Measurements from ENCODE around the gene TMEM209.
"Not testable (repeated sequence)": the region's sequence is repeated elsewhere in the genome, so short reads cannot be mapped to it uniquely, and the experiment has no call there.

TMEM209 gene

DNA sequence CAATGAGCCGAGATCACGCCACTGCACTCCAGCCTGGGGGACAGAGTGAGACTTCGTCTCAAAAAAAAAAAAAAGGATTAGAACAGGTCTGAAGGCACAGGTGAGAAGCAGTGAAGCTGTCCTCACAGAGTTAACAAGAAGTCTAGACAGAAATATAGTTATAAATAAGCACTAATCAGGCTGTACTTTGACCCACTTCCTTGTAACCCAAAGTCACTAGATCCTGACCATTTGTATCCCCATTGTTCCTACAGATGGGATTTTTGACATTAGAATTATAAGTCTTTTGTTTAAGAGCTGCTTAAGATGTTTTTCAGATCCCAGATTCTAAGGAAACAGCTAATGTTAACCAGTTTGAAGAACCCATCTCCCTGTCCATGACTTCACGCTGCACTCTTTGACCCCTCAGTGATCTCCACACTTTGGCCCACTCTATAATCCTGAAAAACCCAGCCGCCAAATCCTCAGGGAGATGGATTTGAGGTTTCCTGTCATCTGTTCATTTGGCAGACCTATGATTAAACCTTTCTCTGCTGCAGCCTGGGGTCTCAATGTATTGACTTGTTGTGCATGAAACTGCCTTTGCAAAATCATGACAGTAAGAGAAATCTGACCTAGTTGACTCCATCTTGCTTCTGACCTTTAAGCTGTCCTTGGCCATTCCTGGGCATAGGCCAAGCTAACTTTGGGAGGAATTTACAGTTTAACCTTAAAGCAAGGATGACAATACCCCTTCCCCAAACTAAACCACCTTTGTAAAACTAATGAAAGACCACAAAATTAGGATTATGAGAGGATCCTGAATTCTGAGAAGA lies 13.8 kb upstream of the TMEM209 start:
- no peak for DNase-seq (ENCODE audit: low spot score)

DNA sequence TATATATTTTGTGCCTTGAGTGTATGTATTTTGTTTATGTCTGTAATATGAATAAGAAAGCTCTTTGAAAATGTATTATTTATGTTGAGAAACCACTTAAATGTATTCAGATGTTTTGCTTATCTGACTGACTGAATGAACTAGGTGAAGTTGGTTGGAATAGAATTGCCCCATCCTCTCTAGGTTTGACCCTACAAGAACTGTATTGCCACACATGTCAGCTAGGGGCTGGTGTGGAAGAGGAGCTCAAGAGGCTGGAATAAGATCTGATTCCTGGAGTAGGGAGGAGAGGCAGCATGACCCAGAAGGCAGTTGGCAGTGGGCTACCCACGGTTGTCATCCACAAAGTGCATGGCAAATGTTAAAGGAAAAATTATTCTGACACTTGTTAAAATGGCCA lies 11.5 kb upstream of the TMEM209 start:
- no peak for DNase-seq (ENCODE audit: low spot score)

DNA sequence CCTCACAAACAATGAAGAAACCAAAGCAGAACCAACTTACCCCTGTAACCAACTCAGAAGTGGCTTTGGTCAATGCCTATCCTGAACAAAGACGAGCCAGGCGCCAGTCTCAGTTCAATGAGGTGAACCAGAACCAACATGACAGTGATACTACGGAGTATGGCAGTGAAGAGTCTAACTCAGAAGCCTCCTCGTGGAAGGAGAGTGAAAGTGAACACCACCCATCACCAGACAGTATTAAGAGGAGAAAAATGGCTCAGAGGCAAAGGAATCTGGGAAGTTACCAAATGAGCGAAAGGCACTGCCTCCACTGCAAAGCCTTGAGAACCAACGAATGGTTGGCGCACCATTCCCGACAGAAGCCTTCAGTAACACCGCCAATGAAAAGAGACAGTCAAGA lies 10.8 kb upstream of the TMEM209 start:
- DNase-seq (ENCODE audit: low spot score) = no peak

DNA sequence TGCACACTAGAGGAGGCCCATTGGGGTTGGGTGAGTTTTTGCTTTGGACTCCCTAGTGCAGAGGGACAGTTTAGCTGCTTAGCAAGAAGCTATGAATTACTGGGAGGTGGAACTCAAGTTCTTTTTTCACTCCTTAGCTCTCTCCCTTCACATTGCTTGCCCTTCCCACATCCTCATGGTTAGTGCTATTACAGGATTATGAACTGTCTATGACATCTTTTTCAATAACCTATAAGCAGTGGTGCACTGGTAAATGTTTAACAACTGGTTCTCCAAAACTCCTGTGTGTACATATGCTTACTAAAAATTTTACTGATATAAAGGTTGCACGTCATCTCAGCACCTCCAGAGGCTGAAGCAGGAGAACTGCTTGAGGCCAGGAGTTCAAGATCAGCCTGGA lies 8.6 kb upstream of the TMEM209 start:
- no peak for DNase-seq (ENCODE audit: low spot score)

DNA sequence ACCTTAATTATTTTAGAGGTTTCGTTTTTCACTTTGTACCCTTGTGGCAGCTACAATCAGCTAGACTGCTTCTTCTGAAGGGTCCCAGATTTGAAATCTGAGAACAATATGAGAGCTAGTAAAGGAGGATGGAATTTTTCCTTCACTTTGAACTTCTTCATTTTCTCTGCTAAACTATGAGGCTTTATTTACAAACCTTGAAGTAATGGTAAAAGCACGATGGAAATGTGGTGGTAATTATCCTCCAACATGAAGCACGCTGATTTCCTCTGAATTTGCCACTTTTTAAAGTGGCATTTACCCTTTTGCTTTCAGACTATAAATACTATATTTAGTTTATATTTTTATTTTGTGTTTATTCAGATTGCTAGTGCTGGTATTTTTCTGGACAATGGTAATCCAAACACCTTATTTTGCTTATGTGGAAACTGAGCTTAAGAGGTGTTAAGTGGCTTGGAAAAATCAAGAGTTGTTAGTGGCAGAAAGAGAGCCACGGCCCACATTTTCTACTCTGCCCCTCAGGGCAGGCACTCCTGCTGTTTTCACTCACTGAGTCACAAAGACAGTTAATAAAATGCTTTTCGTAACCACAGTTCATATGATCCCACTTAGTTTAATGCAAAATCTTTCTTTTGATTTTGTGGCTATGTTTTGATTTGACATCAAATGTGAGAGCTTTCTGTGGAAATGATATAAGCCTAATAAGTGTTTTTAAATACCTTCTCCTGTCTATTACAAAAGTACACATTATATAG lies 5.2 kb upstream of the TMEM209 start:
- DNase-seq (ENCODE audit: low spot score) = peak; percentile 65

DNA sequence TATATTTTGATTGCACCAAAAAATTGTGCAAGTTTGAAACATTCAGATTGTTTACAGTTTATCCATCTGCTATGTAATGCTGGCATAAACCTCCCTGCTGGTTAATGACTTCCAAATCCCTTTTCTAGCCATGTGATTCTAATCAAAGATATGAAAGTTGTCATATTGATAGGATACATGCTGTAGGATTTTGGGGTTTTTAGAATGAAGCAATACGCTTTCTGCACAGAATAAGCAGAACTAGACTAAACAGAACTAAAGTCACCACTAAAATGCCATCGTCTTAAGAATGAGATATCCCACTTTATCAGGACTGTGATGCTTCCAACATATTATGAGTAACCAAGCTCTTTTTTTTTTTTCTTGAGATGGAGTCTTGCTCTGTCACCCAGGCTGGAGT lies 3.3 kb upstream of the TMEM209 start:
- no peak for DNase-seq (ENCODE audit: low spot score)

DNA sequence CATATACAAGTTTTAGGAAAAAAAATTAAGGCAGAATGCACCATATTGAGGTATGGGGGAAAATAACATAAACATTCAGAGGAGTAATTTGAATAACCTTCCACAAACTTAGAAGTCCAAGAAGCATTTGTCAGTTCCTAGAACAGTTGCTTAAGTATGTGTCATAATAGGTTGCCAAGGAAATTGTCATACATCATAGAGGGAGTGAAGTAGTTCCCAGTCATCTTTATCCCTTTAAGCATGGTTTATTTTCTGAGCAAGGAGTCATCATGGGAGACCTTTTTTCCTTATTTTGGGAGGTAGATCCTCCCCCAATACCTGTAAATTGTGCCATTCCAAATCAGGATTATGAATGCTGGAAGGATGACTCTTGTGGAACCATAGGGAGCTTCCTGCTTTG lies 2.4 kb upstream of the TMEM209 start, which contains the start of gene SSMEM1:
Gene SSMEM1 (plus strand): TSS at position 219 of the 400 bp plus-strand sequence. CDS start 51 bp downstream, at position 270.
- DNase-seq (ENCODE audit: low spot score) = peak; percentile 43

DNA sequence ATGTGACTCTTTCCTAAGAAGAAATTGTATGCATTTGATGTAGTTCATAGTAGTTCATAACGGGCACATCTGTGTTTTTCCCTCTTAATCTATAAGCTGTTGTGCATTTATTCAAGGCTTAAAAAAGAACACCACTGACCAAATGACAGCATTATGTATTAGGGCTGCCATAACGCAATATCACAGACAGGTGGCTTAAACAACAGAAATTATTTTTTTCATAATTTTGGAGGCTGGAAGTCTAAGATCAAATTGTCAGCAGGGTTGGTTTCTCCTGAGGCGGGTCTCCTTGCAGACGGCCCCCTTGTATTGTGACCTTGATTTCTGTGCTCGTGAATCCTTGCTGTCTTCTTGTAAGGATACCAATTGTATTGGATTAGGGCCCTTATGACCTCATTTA lies 1.8 kb upstream of the TMEM209 start:
- no peak for DNase-seq (ENCODE audit: low spot score)

DNA sequence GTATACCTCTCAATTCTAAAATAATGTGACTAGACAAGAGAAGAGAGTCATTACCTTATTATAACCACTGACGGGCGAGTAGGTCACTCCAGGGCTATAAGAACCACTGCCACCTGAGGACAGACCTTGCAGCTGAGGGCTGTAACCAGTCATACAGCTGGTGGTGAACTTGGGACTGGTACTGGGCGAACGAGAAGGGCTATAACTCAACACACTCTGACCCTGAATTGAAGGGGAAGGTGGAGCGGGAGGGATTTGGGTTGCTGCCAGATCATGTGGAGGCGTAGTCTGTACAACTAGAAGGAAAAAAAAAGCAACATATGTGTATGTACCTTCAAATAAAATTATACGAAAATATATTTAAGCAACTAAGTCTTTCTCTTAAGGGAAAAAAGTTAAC lies 3.4 kb downstream of the TMEM209 start:
- no peak for DNase-seq (ENCODE audit: low spot score)

DNA sequence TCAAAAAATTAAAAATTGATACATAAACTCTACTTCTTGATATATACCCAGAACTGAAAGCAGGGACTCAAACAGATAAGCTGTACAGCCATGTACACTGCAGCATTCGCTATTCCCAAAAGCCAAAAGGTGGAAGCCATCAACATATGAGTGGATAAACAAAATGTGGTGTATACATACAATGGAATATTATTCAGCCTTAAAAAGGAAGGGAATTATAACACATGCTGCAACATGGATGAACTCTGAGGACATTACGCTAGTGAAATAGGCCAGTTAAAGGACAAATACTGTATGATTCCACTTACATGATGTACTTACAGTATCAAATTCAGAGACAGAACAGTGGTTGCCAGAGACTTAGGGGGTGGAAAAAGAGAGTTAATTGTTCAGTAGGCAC lies 8.1 kb downstream of the TMEM209 start:
- DNase-seq (ENCODE audit: low spot score) = no peak

DNA sequence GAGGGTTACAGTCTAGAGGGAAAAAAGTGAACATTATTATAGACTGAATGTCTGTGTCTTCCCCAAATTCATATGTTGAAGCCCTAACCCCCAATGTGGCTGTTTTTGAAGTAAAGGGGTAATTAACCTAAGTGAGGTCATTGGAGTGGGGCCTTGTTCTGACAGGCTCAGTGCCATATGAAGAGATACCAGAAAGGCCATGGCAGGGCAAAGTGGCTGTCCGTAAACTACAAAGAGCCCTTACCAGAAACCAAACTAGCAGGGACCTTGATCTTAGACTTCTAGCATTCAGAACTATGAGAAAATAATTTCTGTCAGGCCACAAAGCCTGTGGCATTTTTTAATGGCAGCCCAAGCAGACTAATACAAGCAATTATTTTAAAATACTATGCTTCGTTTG lies 8.7 kb downstream of the TMEM209 start:
- DNase-seq (ENCODE audit: low spot score) = no peak

DNA sequence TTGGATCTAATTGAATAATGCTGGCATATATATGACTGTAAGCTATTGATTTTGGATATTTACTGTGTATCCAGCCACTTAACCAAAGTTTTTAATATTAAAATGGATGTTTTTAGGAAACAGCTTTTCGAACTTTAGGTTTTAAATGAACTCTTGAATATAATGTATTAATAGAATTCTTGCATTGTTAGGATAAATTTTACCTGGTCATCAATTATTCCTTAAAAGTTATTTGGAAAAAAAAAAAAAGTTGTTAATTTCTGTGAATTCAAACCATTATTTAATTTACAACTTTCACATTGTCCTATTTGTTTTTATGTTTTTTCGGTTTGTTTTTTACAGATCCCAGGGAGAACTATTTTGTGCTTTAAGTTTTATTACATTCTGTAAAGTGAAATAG lies 9.8 kb downstream of the TMEM209 start:
- no peak for DNase-seq (ENCODE audit: low spot score)

DNA sequence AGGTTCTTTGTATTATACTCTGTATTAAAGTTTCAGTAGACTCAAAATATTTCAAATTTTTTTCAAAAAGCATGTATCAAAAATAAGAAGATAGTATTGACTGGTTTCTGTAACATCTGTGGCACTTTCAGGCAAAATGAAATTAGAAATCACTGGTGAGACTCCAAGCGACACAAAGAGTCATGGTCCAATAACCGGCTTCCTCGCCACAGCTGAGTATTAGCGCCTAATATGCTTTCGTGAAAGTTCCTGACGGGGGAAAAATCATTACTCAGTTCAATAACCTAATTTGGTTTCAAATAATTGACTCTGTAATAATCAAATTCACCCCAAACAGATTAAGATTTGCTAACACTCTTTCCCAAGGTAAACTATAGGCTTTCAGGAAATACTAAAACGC lies 13.4 kb downstream of the TMEM209 start:
- DNase-seq (ENCODE audit: low spot score) = no peak

DNA sequence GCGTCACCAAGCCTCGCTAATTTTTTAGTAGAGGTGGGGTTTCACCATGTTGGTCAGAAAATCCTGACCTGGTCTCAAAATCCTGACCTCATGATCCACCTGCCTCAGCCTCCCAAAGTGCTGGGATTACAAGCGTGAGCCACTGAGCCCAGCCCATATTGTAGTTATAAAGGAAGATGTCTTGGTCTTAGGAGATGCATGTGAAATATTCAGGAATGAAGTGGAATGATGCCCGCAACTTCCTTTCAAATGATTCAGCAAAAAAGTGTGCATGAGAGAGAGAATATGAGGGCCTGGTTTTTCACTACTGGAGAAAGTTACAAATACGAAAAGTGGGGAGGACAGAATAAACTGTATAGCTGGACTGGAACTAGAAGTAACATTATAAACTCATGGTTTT lies 15.9 kb downstream of the TMEM209 start:
- peak; percentile 14 for DNase-seq (ENCODE audit: low spot score)

DNA sequence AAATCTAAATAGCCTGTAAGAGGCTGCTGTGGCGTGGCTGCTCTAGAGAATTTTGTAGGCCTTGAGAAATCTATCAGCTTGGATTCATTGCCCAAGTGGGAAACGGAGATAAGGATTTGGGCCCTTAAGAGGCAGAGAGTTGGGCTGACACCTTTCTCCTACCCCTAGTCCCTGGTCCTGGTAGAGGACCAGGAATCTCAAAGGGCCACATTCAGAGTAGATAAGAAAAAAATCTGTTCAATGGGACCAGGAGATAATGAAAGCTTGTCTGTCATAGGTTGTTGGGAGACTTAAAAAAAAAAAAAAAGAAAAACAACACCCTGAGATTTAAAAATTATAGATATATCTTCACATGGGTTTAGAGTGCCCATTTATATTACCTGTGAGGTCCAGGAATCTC lies 17.8 kb downstream of the TMEM209 start:
- no peak for DNase-seq (ENCODE audit: low spot score)

DNA sequence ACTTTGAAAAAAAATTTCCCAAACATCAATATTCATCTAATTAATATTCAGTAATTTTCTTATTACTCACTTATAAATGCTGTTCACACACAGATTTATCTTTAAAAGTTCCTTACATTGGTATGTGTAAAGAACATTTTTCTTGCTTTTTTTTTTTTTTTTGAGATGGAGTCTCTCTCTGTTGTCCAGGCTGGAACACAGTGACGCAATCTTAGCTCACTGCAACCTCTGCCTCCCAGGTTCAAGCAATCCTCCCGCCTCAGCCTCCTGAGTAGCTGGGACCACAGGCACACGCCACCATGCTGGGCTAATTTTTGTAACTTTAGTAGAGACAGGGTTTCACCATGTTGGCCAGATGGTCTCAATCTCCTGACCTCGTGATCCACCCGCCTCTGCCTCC lies 20.9 kb downstream of the TMEM209 start:
- DNase-seq (ENCODE audit: low spot score) = not testable (repeated sequence)

DNA sequence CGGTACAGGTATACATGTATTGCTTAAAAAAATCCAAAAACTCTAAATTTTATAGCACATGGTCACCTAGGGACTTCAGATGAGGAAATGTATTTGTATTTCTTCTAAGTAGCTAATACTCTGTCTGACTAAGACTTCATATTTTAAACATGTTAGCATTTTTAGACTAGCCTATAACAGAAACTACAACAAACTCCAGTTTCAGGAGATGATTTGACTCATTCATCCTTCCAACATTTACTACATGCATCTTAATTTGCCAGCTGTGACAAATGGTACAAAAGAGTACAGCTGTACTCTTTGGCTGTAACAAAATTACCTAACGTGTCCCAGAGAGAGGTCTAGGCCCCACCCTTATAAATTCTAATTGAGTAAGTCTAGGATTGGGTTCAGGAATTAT lies 22.2 kb downstream of the TMEM209 start:
- no peak for DNase-seq (ENCODE audit: low spot score)

DNA sequence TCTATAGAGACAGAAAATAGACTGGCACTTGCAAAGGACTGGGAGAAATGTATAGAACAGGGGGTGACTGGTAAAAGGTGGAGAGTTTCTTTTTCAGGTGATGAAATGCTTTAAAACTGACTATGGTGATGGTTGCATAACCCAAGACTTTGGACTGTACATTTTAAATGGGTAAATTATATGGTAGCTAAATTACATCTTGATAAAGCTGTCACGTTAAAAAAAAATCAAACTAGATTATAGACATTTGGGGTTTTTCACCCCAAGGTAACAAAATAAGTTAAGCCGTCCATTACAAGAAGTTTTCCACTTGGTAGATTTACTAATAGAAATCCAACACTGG lies 24.0 kb downstream of the TMEM209 start:
- DNase-seq (ENCODE audit: low spot score) = no peak

DNA sequence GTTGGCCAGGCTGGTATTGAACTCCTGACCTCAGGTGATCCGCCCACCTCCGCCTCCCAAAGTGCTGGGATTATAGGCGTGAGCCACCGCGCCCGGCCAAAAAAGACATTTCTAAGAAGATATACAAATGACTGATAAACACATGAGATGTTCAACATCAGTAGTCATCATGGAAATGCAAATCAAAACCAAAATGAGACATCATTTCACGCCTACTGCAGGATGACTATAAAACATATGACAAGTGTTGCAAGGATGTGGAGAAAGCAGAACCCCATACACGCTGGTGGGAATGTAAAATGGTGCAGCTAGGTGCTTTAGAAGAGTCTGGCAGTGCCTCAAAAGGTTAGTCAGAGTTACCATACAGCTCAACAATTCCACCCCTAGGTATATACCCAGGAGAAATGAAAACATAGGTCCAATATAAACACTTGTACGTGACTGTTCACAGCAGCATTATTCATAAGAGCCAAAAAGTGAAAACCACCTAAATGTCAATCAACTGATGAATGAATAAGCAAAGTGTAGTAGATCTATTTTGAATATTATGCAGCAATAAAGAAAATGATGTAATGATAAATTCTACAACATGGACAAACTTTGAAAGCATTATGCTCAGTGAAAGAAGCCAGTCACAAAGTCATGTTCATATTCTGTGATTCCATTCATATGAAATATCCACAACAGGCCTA lies 24.5 kb downstream of the TMEM209 start:
- no peak for DNase-seq (ENCODE audit: low spot score)

DNA sequence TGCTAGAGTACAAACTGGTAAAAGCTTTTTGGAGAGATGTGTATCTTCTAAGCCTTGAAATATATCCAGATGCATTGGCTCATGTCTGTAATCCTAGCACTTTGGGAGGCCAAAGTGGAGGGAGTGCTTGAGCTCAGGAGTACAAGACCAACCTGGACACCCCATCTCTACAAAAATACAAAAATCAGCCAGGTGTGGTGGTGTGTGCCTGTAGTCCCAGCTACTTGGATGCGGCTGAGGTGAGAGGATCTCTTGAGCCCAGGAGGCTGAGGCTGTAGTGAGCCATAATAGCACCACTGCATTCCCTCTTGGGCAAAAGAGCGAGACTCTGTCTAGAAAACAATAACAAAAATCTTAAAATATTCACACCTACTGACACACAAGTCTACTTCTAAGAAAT lies 25.6 kb downstream of the TMEM209 start:
- no peak for DNase-seq (ENCODE audit: low spot score)

DNA sequence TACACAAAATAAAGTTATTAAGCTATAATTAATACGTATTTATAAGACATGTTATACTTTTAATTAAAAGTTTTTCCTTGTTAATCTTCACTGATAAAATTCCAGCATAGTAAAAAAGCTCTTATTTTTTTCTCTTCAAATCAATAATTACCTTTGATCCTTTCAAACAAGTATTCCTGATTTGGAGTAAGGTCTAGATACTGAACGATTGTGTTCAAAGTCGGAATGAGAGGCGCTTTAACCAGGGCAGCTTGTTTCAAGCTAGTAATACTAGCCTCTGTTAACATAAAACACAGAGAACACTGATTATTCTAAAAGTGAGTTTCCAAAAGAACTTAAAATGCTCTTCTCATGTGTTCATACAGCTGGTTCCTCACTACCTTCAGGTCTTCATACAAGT lies 27.0 kb downstream of the TMEM209 start:
- DNase-seq (ENCODE audit: low spot score) = no peak

DNA sequence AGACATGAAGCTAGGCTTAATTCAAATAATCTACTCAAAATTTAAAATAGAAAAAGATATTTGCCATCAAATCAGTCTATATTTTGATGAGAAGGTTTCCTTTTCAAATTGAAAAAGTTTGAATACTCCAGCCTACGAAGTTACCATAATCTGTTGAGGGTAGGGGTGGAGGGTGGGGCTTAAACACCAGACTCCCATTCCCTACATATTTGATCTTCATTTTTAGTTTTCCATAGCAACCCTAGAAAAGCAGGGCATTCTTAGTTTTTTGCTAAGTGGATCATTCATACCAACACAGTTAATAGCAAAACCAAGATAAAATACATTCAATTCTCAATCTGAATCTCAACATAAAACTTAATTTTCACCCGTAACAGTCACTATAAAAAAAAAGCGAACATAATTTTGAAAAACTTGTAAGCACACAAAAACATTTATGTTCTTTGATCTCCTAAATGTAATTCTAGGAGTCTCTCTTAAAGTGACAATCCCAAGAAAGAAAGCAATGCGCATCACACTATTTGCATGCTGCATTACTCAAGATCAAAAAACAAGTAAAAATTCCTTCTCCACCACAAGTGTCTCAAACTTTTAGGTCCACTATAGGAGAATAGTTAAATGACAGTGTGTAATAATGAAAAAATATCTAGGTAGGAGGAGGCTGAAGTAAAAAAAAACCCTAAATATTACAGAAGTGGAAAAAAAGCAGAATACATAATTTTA lies 30.8 kb downstream of the TMEM209 start:
- no peak for DNase-seq (ENCODE audit: low spot score)
